Neural cell (in vitro differentiated cells): Measurements from ENCODE around the gene HLA-A. TPM values are rescaled to one million over a fixed set of nuclear protein-coding genes. Genes with fewer than 3 reads are reported as not detected.

ENCODE experiments used
- H2AFZ ChIP-seq: fragments of 200-600, 300-800 bp; sonication (generic), shearing (Covaris generic); 2 replicates; pipeline ENCODE4 v1.6.0; 2014; ENCODE audit warnings: low read depth, mild to moderate bottlenecking, antibody characterized with exemption, low read length, moderate library complexity
- H3F3A ChIP-seq: fragments of 200-600 bp; shearing (Covaris generic); 2 replicates; pipeline ENCODE4 v1.6.1; 2016; ENCODE audit warnings: mild to moderate bottlenecking, moderate library complexity, mixed read lengths, antibody characterized with exemption, low read length; ENCODE audit not compliant: insufficient read depth, poor library complexity, severe bottlenecking
- H3K27ac ChIP-seq: fragments of 200-600, 300-800 bp; sonication (generic), shearing (Covaris generic); 2 replicates; pipeline ENCODE4 v1.5.1; 2014; ENCODE audit warnings: mild to moderate bottlenecking, low read length, moderate library complexity
- H3K27me3 ChIP-seq: fragments of 300-800, 200-600 bp; sonication (generic), shearing (Covaris generic); 2 replicates; pipeline ENCODE4 v1.6.0; 2014; ENCODE audit warnings: mild to moderate bottlenecking, low read depth, low read length, moderate library complexity; ENCODE audit not compliant: insufficient read depth
- H3K36me3 ChIP-seq: fragments of 300-800, 200-600 bp; sonication (generic), shearing (Covaris generic); 2 replicates; pipeline ENCODE4 v1.5.1; 2014; ENCODE audit warnings: mild to moderate bottlenecking, antibody characterized with exemption, low read length, moderate library complexity; ENCODE audit not compliant: insufficient read depth
- H3K4me2 ChIP-seq: fragments of 300-800, 200-600 bp; sonication (generic), shearing (Covaris generic); 2 replicates; pipeline ENCODE4 v1.6.0; 2014; ENCODE audit warnings: mild to moderate bottlenecking, low read length
- H3K4me3 ChIP-seq: fragments of 300-800, 200-600 bp; sonication (generic), shearing (Covaris generic); 2 replicates; pipeline ENCODE4 v1.5.1; 2014; ENCODE audit warnings: mild to moderate bottlenecking, low read length, moderate library complexity
- H3K79me2 ChIP-seq: fragments of 200-600 bp; shearing (Covaris generic); replicated peaks from 2 replicates; pipeline ENCODE4 v1.6.0; 2014; ENCODE audit warnings: mild to moderate bottlenecking, low read length, moderate library complexity; ENCODE audit not compliant: insufficient read depth
- H3K9ac ChIP-seq: fragments of 300-800, 200-600 bp; sonication (generic), shearing (Covaris generic); 2 replicates; pipeline ENCODE4 v1.6.1; 2016; ENCODE audit warnings: mild to moderate bottlenecking, low read length, mixed read lengths
- H3K9me2 ChIP-seq: fragments of 200-600 bp; shearing (Covaris generic); 2 replicates; pipeline ENCODE4 v1.6.1; 2016; ENCODE audit warnings: mild to moderate bottlenecking, low read length, mixed read lengths; ENCODE audit not compliant: insufficient read depth
- H3K9me3 ChIP-seq: fragments of 200-600, 300-800 bp; sonication (generic), shearing (Covaris generic); 2 replicates; pipeline ENCODE4 v1.6.1; 2016; ENCODE audit warnings: mild to moderate bottlenecking, mixed run types, low read length, moderate library complexity, mixed read lengths
- H4K20me1 ChIP-seq: fragments of 200-600 bp; shearing (Covaris generic); 2 replicates; pipeline ENCODE4 v1.6.1; 2016; ENCODE audit warnings: mild to moderate bottlenecking, mixed run types; ENCODE audit not compliant: insufficient read depth
- CTCF ChIP-seq: fragments of 450-650 bp; IDR thresholded peaks from 2 replicates; pipeline ENCODE4 v1.5.1; 2014; ENCODE audit warnings: antibody characterized with exemption, mild to moderate bottlenecking, moderate library complexity; ENCODE audit not compliant: poor library complexity, severe bottlenecking
- EP300 ChIP-seq: fragments of 450-650 bp; conservative IDR thresholded peaks from 2 replicates; pipeline ENCODE4 v1.6.1; 2014; ENCODE audit warnings: antibody characterized with exemption, mild to moderate bottlenecking, moderate library complexity; ENCODE audit not compliant: poor library complexity, severe bottlenecking
- EZH2 ChIP-seq: fragments of 200-600, 300-800 bp; shearing (Covaris generic), sonication (generic); IDR thresholded peaks from 2 replicates; pipeline ENCODE4 v1.6.1; 2014; ENCODE audit warnings: antibody characterized with exemption, low read length, borderline replicate concordance, mild to moderate bottlenecking; ENCODE audit not compliant: insufficient read depth, poor library complexity, severe bottlenecking
- MXI1 ChIP-seq: fragments of 450-650 bp; conservative IDR thresholded peaks from 2 replicates; pipeline ENCODE4 v1.6.1; 2014; ENCODE audit warnings: antibody characterized with exemption, mild to moderate bottlenecking; ENCODE audit not compliant: poor library complexity, severe bottlenecking
- POLR2AphosphoS5 ChIP-seq: IDR thresholded peaks from 2 replicates; pipeline ENCODE4 v1.6.1; 2012
- RAD21 ChIP-seq: fragments of 450-650 bp; conservative IDR thresholded peaks from 2 replicates; pipeline ENCODE4 v1.6.1; 2014; ENCODE audit warnings: antibody characterized with exemption, mild to moderate bottlenecking, moderate library complexity
- SMC3 ChIP-seq: fragments of 450-650 bp; conservative IDR thresholded peaks from 2 replicates; pipeline ENCODE4 v1.6.1; 2014; ENCODE audit warnings: antibody characterized with exemption, mild to moderate bottlenecking, moderate library complexity; ENCODE audit not compliant: poor library complexity
- TAF1 ChIP-seq: IDR thresholded peaks from 2 replicates; pipeline ENCODE4 v1.6.1; 2012; ENCODE audit warnings: low read depth
- polyA plus RNA-seq: library from polyadenylated mRNA; depleted of rRNA; stranded (reverse); fragments of >200 nt; gene quantifications from 2 replicates; pipeline ENCODE4 v1.2.3, GENCODE V29; 2014
- TF ChIP-seq, protein P1 (sequence below): IDR thresholded peaks from 2 replicates; pipeline ENCODE4 v1.6.1; 2012; ENCODE audit warnings: borderline replicate concordance

The HLA-A gene
- polyA plus RNA-seq, 1 donor from 2014 or later, result 47.6 TPM

GRCh38 chr6:29949934-29950333 is 7.6 kb downstream of the HLA-A start:
- Histone ChIP-seq H3K9me2 (no peaks in the 10 kb centered on the region), H3K4me3 (no peak overlapping the region), H3K36me3 (no peaks in the 10 kb centered on the region), H4K20me1 (no peaks in the 10 kb centered on the region), H3K79me2 (no peaks in the 10 kb centered on the region), H3K9ac (no peak overlapping the region), H3F3A (no peaks in the 10 kb centered on the region), H3K27me3 (no peaks in the 10 kb centered on the region), H3K9me3 (no peaks in the 10 kb centered on the region), H3K4me2 (no peak overlapping the region), H2AFZ (no peak overlapping the region), H3K27ac (no peak overlapping the region)
- TF ChIP-seq MXI1 (no peak), SMC3 (no peak), CTCF (no peak), EZH2 (no peak), RAD21 (no peak), TAF1 (no peak), POLR2AphosphoS5 (no peak), EP300 (no peak)
- TF ChIP-seq, protein P1, sequence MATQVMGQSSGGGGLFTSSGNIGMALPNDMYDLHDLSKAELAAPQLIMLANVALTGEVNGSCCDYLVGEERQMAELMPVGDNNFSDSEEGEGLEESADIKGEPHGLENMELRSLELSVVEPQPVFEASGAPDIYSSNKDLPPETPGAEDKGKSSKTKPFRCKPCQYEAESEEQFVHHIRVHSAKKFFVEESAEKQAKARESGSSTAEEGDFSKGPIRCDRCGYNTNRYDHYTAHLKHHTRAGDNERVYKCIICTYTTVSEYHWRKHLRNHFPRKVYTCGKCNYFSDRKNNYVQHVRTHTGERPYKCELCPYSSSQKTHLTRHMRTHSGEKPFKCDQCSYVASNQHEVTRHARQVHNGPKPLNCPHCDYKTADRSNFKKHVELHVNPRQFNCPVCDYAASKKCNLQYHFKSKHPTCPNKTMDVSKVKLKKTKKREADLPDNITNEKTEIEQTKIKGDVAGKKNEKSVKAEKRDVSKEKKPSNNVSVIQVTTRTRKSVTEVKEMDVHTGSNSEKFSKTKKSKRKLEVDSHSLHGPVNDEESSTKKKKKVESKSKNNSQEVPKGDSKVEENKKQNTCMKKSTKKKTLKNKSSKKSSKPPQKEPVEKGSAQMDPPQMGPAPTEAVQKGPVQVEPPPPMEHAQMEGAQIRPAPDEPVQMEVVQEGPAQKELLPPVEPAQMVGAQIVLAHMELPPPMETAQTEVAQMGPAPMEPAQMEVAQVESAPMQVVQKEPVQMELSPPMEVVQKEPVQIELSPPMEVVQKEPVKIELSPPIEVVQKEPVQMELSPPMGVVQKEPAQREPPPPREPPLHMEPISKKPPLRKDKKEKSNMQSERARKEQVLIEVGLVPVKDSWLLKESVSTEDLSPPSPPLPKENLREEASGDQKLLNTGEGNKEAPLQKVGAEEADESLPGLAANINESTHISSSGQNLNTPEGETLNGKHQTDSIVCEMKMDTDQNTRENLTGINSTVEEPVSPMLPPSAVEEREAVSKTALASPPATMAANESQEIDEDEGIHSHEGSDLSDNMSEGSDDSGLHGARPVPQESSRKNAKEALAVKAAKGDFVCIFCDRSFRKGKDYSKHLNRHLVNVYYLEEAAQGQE, result no peak

DNA sequence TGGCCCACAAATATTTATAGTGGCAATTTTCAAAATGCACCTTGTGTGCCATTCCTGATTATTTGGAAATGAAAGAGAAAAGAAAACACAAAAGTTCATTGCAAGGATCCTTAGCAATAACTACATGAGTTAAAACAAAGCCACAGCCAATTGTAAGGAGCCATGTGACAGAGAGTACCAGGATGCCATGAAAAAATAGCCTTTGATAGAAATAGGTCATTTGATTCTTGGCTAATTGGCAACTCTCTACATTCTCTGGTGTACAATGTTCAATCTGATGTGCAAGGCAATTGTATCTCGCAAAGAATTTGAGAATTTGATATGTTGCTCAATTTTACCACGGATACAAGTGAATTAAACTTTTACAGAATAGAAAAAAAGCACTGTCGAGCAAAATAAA is 9.6 kb downstream of the HLA-A start:
- H3K4me2 ChIP-seq, result no peak overlapping the region
- H3K4me3 ChIP-seq, result no peak overlapping the region
- H3F3A ChIP-seq, result no peaks in the 10 kb centered on the region
- no peaks in the 10 kb centered on the region for H4K20me1 ChIP-seq
- no peaks in the 10 kb centered on the region for H3K36me3 ChIP-seq
- no peaks in the 10 kb centered on the region for H3K27me3 ChIP-seq
- no peak overlapping the region for H3K27ac ChIP-seq
- no peaks in the 10 kb centered on the region for H3K9me2 ChIP-seq
- H3K9me3 ChIP-seq, result no peaks in the 10 kb centered on the region
- TF ChIP-seq EP300, result no peak
- no peak for TF ChIP-seq MXI1
- no peak for TF ChIP-seq CTCF
- TF ChIP-seq RAD21, result no peak
- TF ChIP-seq TAF1, result no peak
- TF ChIP-seq EZH2, result no peak
- TF ChIP-seq POLR2AphosphoS5, result no peak
- no peak for TF ChIP-seq SMC3
- TF ChIP-seq, protein P1, result no peak
- no peak overlapping the region for H2AFZ ChIP-seq
- no peak overlapping the region for H3K9ac ChIP-seq
- H3K79me2 ChIP-seq, result no peaks in the 10 kb centered on the region
